DND-41 (cell line): ENCODE measurements around the gene CYB561.

Experiments
- CTCF ChIP-seq: IDR thresholded peaks from 2 replicates; pipeline ENCODE4 v1.5.1; 2012; ENCODE audit warnings: borderline replicate concordance, low read length, moderate library complexity, mild to moderate bottlenecking; ENCODE audit not compliant: poor library complexity, severe bottlenecking; ENCODE audit errors: extremely low read depth
- EZH2 ChIP-seq: IDR thresholded peaks from 3 replicates; pipeline ENCODE4 v1.6.1; 2012; ENCODE audit warnings: borderline replicate concordance, low read depth, mild to moderate bottlenecking, moderate library complexity, low read length, inconsistent platforms; ENCODE audit not compliant: severe bottlenecking

- TF ChIP-seq CTCF (no peak), EZH2 (no peak)
Observed at GRCh38 chr17:63477480-63478440, 31.7 kb upstream of the CYB561 start.
